D721Med (cell line): ENCODE results near the gene SLC25A43.

Experiments
- DNase-seq: peaks from one replicate; pipeline ENCODE4 v3.0.0; 2011; ENCODE audit warnings: low spot score; ENCODE audit not compliant: insufficient read length
- FAIRE-seq: peaks from 2 replicates; lab custom pipeline; 2011; peaks lifted over from hg19 to GRCh38; lab: Jason Lieb, UNC
- TF ChIP-seq, protein P1 (sequence below): IDR thresholded peaks from 2 replicates; pipeline ENCODE4 v1.5.1; 2012; ENCODE audit warnings: mild to moderate bottlenecking, control low read depth; ENCODE audit not compliant: insufficient read depth; ENCODE audit errors: missing control alignments

Gene SLC25A43

DNA sequence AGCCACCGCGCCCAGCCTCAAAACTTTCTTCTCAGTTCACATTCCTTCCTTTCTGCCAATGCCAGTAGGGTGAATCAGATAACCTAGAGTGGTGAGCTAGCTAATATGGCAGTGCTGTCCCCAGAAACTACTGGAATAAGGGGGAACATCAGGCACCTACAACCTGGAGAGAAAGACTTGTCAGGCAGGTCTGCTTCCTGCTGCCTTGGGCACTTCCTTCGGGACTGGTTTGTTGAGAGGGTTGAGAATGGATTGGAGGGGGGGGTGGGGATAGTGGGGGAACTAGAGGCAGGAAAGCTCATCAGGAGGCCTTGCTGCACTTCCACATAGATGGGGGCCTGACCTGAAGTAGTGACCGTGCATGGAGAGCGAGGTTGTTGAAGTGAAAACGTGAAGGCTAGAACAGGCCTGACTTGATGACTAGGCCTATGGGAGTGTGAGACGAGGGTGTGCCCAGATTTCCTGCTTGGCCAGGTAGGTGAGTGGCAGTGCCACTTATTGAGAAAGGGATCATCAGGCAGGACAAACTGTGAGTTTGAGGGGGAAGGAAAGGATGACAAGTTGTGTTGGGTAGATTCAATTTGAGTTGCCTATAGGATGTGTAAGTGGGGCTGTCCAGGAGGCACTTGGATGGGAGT is 102.5 kb downstream of the SLC25A43 start:
- DNase-seq, result no peak
- TF ChIP-seq, protein P1, sequence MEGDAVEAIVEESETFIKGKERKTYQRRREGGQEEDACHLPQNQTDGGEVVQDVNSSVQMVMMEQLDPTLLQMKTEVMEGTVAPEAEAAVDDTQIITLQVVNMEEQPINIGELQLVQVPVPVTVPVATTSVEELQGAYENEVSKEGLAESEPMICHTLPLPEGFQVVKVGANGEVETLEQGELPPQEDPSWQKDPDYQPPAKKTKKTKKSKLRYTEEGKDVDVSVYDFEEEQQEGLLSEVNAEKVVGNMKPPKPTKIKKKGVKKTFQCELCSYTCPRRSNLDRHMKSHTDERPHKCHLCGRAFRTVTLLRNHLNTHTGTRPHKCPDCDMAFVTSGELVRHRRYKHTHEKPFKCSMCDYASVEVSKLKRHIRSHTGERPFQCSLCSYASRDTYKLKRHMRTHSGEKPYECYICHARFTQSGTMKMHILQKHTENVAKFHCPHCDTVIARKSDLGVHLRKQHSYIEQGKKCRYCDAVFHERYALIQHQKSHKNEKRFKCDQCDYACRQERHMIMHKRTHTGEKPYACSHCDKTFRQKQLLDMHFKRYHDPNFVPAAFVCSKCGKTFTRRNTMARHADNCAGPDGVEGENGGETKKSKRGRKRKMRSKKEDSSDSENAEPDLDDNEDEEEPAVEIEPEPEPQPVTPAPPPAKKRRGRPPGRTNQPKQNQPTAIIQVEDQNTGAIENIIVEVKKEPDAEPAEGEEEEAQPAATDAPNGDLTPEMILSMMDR, result no peak
- FAIRE-seq, result no peak

- FAIRE-seq, result no peak
- no peak for DNase-seq
- TF ChIP-seq, protein P1, result no peak
These were observed 103.8 kb downstream of the SLC25A43 start for GRCh38 chrX:119502727-119503483.

DNA sequence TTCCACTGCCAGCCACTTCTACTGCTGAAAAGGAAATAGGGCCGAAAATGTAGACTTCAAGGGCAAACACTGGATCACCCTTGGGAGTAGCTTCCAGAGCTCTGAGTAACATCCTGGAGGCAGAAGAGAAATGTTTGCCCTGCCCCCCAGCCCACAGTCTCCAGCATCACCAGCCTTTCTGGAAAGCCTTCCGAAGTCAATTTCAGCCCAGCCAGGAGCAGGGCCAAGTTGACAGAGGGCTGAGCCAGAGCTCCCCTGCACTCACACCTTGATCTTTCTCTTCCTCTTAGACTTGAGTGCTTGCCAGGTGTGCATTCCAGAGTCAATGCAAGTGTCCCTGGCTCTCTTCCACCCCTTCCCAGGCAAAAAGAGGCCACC is 104.3 kb downstream of the SLC25A43 start:
- FAIRE-seq (no peak), DNase-seq (no peak)
- TF ChIP-seq, protein P1, result no peak
